K562 (cell line): ENCODE results near the gene LRRC4C. TPM values are rescaled to one million over a fixed set of nuclear protein-coding genes. Genes with fewer than 3 reads are reported as not detected.

Experiments
- ATAC-seq: fragments of 200-7000 bp; cut with Tn5 transposase; 3 replicates; pipeline ENCODE4 v1.9.1; 2020; ENCODE audit warnings: moderate library complexity
- BruUV-seq: library from RNA; stranded (reverse); fragments of 400-500 nt; replicated peaks from 2 replicates; lab custom pipeline; 2021; lab: Mats Ljungman, UMichigan
- CTCF ChIA-PET: fragments of 300-600 bp; formaldehyde crosslinking; extraction: SDS; loops from one replicate; lab custom pipeline; 2021; ENCODE audit warnings: low intra/inter-chr PET ratio; lab: Yijun Ruan, JAX
- POLR2A ChIA-PET: fragments of 300-600, 350-650 bp; sonication (Branson Sonifier 250); formaldehyde crosslinking; extraction: SDS; loops from one replicate; lab custom pipeline; 2021; ENCODE audit warnings: antibody characterized with exemption, inconsistent platforms; lab: Yijun Ruan, JAX
- DNase-seq, 4 experiments: peaks; one replicate each; pipeline versions ENCODE4 v3.0.0 to v3.0.0-alpha.2; 2011 to 2018; ENCODE audit warnings: low spot score in 3 of 4, mixed read lengths in 3 of 4; ENCODE audit errors: extremely low read depth in 1 of 4
- FAIRE-seq: peaks from 2 replicates; lab custom pipeline; 2011; peaks lifted over from hg19 to GRCh38; lab: Jason Lieb, UNC
- H2AFZ ChIP-seq: 2 replicates; pipeline ENCODE4 v1.6.0; 2011; ENCODE audit warnings: low read depth, low read length, control low read depth, inconsistent platforms
- H3K27ac ChIP-seq: fragments of 200-600 bp; 3 replicates; pipeline ENCODE4 v1.8.0; 2011; ENCODE audit warnings: low read depth, mild to moderate bottlenecking, control low read depth, inconsistent platforms, low read length, moderate library complexity, mixed read lengths; ENCODE audit errors: extremely low read depth
- H3K27me3 ChIP-seq, 2 experiments: fragments of 300-600 bp in 1 of 2; 2 replicates in 1 of 2; 3 replicates in 1 of 2; pipeline versions ENCODE4 v1.6.0 to v1.8.0; 2011; ENCODE audit warnings: inconsistent platforms in 2 of 2, low read length in 2 of 2, mild to moderate bottlenecking in 1 of 2, mixed read lengths in 1 of 2, moderate library complexity in 1 of 2; ENCODE audit not compliant: control insufficient read depth in 2 of 2, insufficient read depth in 2 of 2
- H3K36me3 ChIP-seq: fragments of 300-600 bp; 3 replicates; pipeline ENCODE4 v1.8.0; 2011; ENCODE audit warnings: mild to moderate bottlenecking, low read length, inconsistent platforms; ENCODE audit not compliant: control insufficient read depth, insufficient read depth
- H3K4me1 ChIP-seq, 2 experiments: fragments of 200-600 bp in 1 of 2; replicated peaks in 1 of 2; 2 replicates in 1 of 2; 3 replicates in 1 of 2; pipeline versions ENCODE4 v1.5.1 to v1.8.0; 2011; ENCODE audit warnings: inconsistent platforms in 2 of 2, low read length in 2 of 2, mild to moderate bottlenecking in 1 of 2, mixed read lengths in 1 of 2, moderate library complexity in 1 of 2; ENCODE audit not compliant: control insufficient read depth in 2 of 2, insufficient read depth in 2 of 2
- H3K4me2 ChIP-seq: 2 replicates; pipeline ENCODE4 v1.6.1; 2011; ENCODE audit warnings: low read length, control low read depth, inconsistent platforms, mixed read lengths; ENCODE audit not compliant: insufficient read depth
- H3K4me3 ChIP-seq: fragments of 200-600 bp; sonication (generic), shearing (Covaris generic); 2 replicates; pipeline ENCODE4 v1.5.1; 2016; ENCODE audit warnings: control low read depth, inconsistent platforms
- H3K79me2 ChIP-seq: fragments of 200-600 bp; 3 replicates; pipeline ENCODE4 v1.8.0; 2011; ENCODE audit warnings: low read length, inconsistent platforms; ENCODE audit not compliant: control insufficient read depth, insufficient read depth
- H3K9ac ChIP-seq, 2 experiments: 2 replicates each; pipeline versions ENCODE4 v1.6.0 to v1.6.1; 2011; ENCODE audit warnings: low read depth in 2 of 2, low read length in 2 of 2, control low read depth in 1 of 2, inconsistent platforms in 1 of 2, mild to moderate bottlenecking in 1 of 2, mixed read lengths in 1 of 2; ENCODE audit not compliant: insufficient read depth in 1 of 2
- H3K9me1 ChIP-seq: one replicate; pipeline ENCODE4 v1.6.0; 2011; ENCODE audit warnings: inconsistent platforms, mild to moderate bottlenecking, low read length, moderate library complexity; ENCODE audit not compliant: control insufficient read depth, insufficient read depth
- H3K9me3 ChIP-seq: replicated peaks from 2 replicates; pipeline ENCODE4 v1.5.1; 2011; ENCODE audit warnings: low read depth, low read length, inconsistent platforms; ENCODE audit not compliant: control insufficient read depth, insufficient read depth
- H4K20me1 ChIP-seq: replicated peaks from 2 replicates; pipeline ENCODE4 v1.6.1; 2011; ENCODE audit warnings: low read length, inconsistent platforms, mixed read lengths; ENCODE audit not compliant: control insufficient read depth, insufficient read depth
- FOXJ2 ChIP-seq: fragments of 200-800 bp; sonication (Bioruptor generic); IDR thresholded peaks from 2 replicates; pipeline ENCODE4 v1.6.1; 2016; ENCODE audit warnings: missing genetic modification characterization, missing compliant biosample characterization
- NR2F6 ChIP-seq: fragments of 450-650 bp; formaldehyde crosslinking; IDR thresholded peaks from 2 replicates; pipeline ENCODE4 v1.4.0; 2020; ENCODE audit warnings: mild to moderate bottlenecking
- PHB2 ChIP-seq: fragments of 450-650 bp; IDR thresholded peaks from 2 replicates; pipeline ENCODE4 v1.6.1; 2017; ENCODE audit warnings: low read depth
- PRPF4 ChIP-seq: fragments of 200-400 bp; formaldehyde crosslinking; IDR thresholded peaks from one replicate; pipeline ENCODE4 v1.6.1; 2017; ENCODE audit warnings: low read length, low read depth, mild to moderate bottlenecking; ENCODE audit not compliant: insufficient read depth, poor library complexity, severe bottlenecking
- TAF15 ChIP-seq: fragments of 200-400 bp; formaldehyde crosslinking; IDR thresholded peaks from 2 replicates; pipeline ENCODE4 v1.6.1; 2017; ENCODE audit warnings: mild to moderate bottlenecking, low read depth, low read length, moderate library complexity
- TCF7L2 ChIP-seq: fragments of 150-350 bp; IDR thresholded peaks from 2 replicates; pipeline ENCODE4 v1.6.1; 2016; ENCODE audit warnings: low read depth, mild to moderate bottlenecking, low read length, moderate library complexity
- ZEB2 ChIP-seq: fragments of 450-650 bp; IDR thresholded peaks from 2 replicates; pipeline ENCODE4 v1.6.1; 2016
- WGBS: fragments of 100-300 bp; shearing (Covaris generic); methylation state at CpG from one replicate; pipeline ENCODE4 v1.1.6; 2016; ENCODE audit warnings: low coverage, mixed read lengths; ENCODE audit not compliant: insufficient coverage; ENCODE audit errors: missing lambda C conversion rate; 5-methylcytosine and 5-hydroxymethylcytosine counted together
- in situ Hi-C: fragments of 300-500 bp; cut with MboI; formaldehyde crosslinking; loops from 4 replicates; pipeline ENCODE4 v1.15.0; 2018; ENCODE audit warnings: inconsistent platforms, mixed read lengths
- intact Hi-C: fragments of 100-400 bp; cut with micrococcal nuclease; formaldehyde crosslinking; loops from 2 replicates; pipeline ENCODE4 v1.14.2; 2022
- polyA plus RNA-seq, 8 experiments: library from polyadenylated mRNA; depleted of rRNA in 4 of 8; stranded (reverse) in 5 of 8; unstranded in 3 of 8; fragments of >200 nt; fragmentation: Nextera tagmentation in 2 of 8; fragmentation: Illumina TruSeq in 1 of 8; extraction: Ambion mirVana in 2 of 8; extraction: Trizol in 1 of 8; gene quantifications; 2 replicates each; pipeline versions ENCODE4 v1.2.1 to v1.2.3, GENCODE V29; 2011 to 2014; ENCODE audit warnings: inconsistent platforms in 1 of 8, missing spikeins in 1 of 8
- total RNA-seq, 7 experiments: library from RNA; depleted of rRNA in 6 of 7; stranded (reverse); fragments of >200 nt in 6 of 7; fragmentation: Illumina TruSeq in 2 of 7; extraction: Trizol in 2 of 7; gene quantifications; 2 replicates each; pipeline versions ENCODE4 v1.2.1 to v1.2.3, GENCODE V29; 2011 to 2021; ENCODE audit warnings: low replicate concordance in 1 of 7
- TF ChIP-seq, protein P1 (sequence below): sonication (generic); formaldehyde crosslinking; IDR thresholded peaks from 2 replicates; pipeline ENCODE4 v1.9.0; 2022; ENCODE audit warnings: mild to moderate bottlenecking, missing genetic modification reagents
- TF ChIP-seq, protein P2 (sequence below): fragments of 250-450 bp; sonication (Bioruptor Pico); IDR thresholded peaks from 2 replicates; pipeline ENCODE4 v1.4.0; 2020; ENCODE audit warnings: borderline replicate concordance

Gene LRRC4C
- total and polyA plus RNA-seq, 9 of the 15 experiments (the other 6 are each of a cell fraction or from before 2014, with no cell fraction given): not detected

DNA sequence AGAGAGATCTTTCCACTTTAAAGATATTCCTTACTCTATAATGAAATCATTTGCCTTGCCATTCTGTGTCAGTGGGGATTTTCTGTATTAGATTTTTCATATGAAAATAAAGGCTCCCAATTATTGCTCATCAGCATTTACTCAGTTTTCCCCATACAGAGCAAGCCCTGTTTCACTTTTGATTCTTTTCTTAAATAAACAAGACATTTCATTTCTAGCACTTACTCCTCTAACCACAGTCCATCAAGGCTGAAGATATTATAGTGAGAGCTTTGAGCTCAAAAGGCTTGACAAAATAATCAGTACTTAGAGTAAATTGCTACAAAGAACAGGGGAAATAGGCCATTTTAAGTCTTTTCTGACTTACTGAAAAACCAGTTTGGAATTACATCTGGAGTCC, 385.1 kb downstream of the LRRC4C start:
- H3K4me1 ChIP-seq: no peaks in the 10 kb centered on the region
- H3K27me3 ChIP-seq: no peaks in the 10 kb centered on the region
- ATAC-seq: no peak
- no peak overlapping the region for H2AFZ ChIP-seq
- TF ChIP-seq, protein P1, sequence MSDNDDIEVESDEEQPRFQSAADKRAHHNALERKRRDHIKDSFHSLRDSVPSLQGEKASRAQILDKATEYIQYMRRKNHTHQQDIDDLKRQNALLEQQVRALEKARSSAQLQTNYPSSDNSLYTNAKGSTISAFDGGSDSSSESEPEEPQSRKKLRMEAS (CRISPR knock-in tag): no peak
- TF ChIP-seq PRPF4 (no peak), TAF15 (no peak), ZEB2 (no peak), PHB2 (no peak), FOXJ2 (tag) (no peak), TCF7L2 (no peak)
- in situ Hi-C loops: no loop called here
- no peak overlapping the region for H3K4me2 ChIP-seq
- DNase-seq: no peak
- H3K4me3 ChIP-seq: no peak overlapping the region
- no peaks in the 10 kb centered on the region for H3K9me1 ChIP-seq
- H4K20me1 ChIP-seq: no peaks in the 10 kb centered on the region
- ChIA-PET CTCF (no interaction called here), POLR2A (no interaction called here)
- no peaks in the 10 kb centered on the region for H3K36me3 ChIP-seq
- no TSS peak for BruUV-seq
- H3K9me3 ChIP-seq: no peaks in the 10 kb centered on the region
- H3K27ac ChIP-seq: no peak overlapping the region
- intact Hi-C loops: no loop called here
- no peak overlapping the region for H3K9ac ChIP-seq
- H3K79me2 ChIP-seq: no peaks in the 10 kb centered on the region
- no peak for FAIRE-seq

DNA sequence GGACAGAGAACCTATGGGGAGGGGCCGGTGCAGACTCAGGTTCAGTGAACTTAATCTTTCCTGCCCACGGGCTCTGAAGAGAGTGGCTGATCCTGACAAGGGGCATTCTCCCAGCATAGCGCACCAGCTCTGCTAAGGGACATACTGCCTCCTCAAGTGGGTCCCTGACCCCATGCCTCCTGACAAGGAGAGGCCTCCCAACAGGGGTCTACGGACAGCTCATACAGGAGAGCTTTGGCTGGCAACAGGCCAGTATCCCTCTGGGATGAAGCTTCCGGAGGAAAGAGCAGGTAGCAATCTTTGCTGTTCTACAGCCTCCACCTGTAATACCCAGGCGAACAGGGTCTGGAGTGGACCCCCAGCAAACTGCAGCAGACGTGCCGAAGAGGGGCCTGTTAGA, 394.0 kb downstream of the LRRC4C start:
- H4K20me1 ChIP-seq: no peaks in the 10 kb centered on the region
- no peaks in the 10 kb centered on the region for H3K9me1 ChIP-seq
- no peaks in the 10 kb centered on the region for H3K27me3 ChIP-seq
- H3K79me2 ChIP-seq: no peaks in the 10 kb centered on the region
- no peak overlapping the region for H3K27ac ChIP-seq
- no peak overlapping the region for H3K4me2 ChIP-seq
- intact Hi-C loops (no loop called here), in situ Hi-C loops (no loop called here)
- FAIRE-seq (no peak), ATAC-seq (no peak), DNase-seq (no peak)
- no peak overlapping the region for H3K9ac ChIP-seq
- CTCF ChIA-PET: no interaction called here
- H2AFZ ChIP-seq: no peak overlapping the region
- BruUV-seq: no TSS peak
- POLR2A ChIA-PET: no interaction called here
- 0% methylated on average over 5 of the region's 8 CpGs for WGBS
- no peaks in the 10 kb centered on the region for H3K4me1 ChIP-seq
- no peaks in the 10 kb centered on the region for H3K36me3 ChIP-seq
- no peak overlapping the region for H3K4me3 ChIP-seq
- H3K9me3 ChIP-seq: no peaks in the 10 kb centered on the region
- no peak for TF ChIP-seq NR2F6 (CRISPR knock-in tag)
- TF ChIP-seq, protein P2, sequence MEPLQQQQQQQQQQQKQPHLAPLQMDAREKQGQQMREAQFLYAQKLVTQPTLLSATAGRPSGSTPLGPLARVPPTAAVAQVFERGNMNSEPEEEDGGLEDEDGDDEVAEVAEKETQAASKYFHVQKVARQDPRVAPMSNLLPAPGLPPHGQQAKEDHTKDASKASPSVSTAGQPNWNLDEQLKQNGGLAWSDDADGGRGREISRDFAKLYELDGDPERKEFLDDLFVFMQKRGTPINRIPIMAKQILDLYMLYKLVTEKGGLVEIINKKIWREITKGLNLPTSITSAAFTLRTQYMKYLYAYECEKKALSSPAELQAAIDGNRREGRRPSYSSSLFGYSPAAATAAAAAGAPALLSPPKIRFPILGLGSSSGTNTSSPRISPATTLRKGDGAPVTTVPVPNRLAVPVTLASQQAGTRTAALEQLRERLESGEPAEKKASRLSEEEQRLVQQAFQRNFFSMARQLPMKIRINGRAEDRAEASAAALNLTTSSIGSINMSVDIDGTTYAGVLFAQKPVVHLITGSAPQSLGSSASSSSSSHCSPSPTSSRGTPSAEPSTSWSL: no peak
